SK-N-SH treated with all-trans-retinoic acid at 6 μM for 48 hours (cell line): ENCODE measurements around the gene CHMP2A.

Experiments
- ATAC-seq: fragments of 200-7000 bp; cut with Tn5 transposase; 3 replicates; pipeline ENCODE4 v1.9.1; 2020; ENCODE audit warnings: mild to moderate bottlenecking, moderate library complexity
- BACH2 ChIP-seq: fragments of 250-450 bp; sonication (Bioruptor Pico); IDR thresholded peaks from 2 replicates; pipeline ENCODE4 v1.9.0; 2021; ENCODE audit warnings: mild to moderate bottlenecking, borderline replicate concordance
- ESRRG ChIP-seq: fragments of 250-450 bp; sonication (Bioruptor Pico); IDR thresholded peaks from 2 replicates; pipeline ENCODE4 v1.6.1; 2021; ENCODE audit warnings: mild to moderate bottlenecking
- GLIS3 ChIP-seq: fragments of 250-450 bp; sonication (Bioruptor Pico); IDR thresholded peaks from 2 replicates; pipeline ENCODE4 v1.5.0; 2020; ENCODE audit warnings: mild to moderate bottlenecking, moderate library complexity
- ISL1 ChIP-seq: fragments of 250-450 bp; sonication (Bioruptor Pico); IDR thresholded peaks from 2 replicates; pipeline ENCODE4 v2.1.2; 2022; ENCODE audit warnings: mild to moderate bottlenecking, moderate library complexity
- OSR1 ChIP-seq: fragments of 250-450 bp; sonication (Bioruptor Pico); IDR thresholded peaks from 2 replicates; pipeline ENCODE4 v1.8.0; 2022; ENCODE audit warnings: moderate library complexity, mild to moderate bottlenecking, inconsistent platforms
- PPARA ChIP-seq: fragments of 250-450 bp; sonication (Bioruptor Pico); IDR thresholded peaks from 2 replicates; pipeline ENCODE4 v1.5.0; 2020; ENCODE audit warnings: mild to moderate bottlenecking, borderline replicate concordance
- RARB ChIP-seq: fragments of 250-450 bp; sonication (Bioruptor Pico); IDR thresholded peaks from 2 replicates; pipeline ENCODE4 v1.8.0; 2021; ENCODE audit warnings: mild to moderate bottlenecking, moderate library complexity
- SNAI2 ChIP-seq: fragments of 250-450 bp; sonication (Bioruptor Pico); IDR thresholded peaks from 2 replicates; pipeline ENCODE4 v1.5.0; 2020; ENCODE audit warnings: mild to moderate bottlenecking, moderate library complexity
- TCF4 ChIP-seq: fragments of 250-450 bp; sonication (Bioruptor Pico); IDR thresholded peaks from 2 replicates; pipeline ENCODE4 v1.8.0; 2021; ENCODE audit warnings: mild to moderate bottlenecking, moderate library complexity, borderline replicate concordance
- TOX ChIP-seq: fragments of 250-450 bp; sonication (Bioruptor Pico); IDR thresholded peaks from 2 replicates; pipeline ENCODE4 v1.8.0; 2021; ENCODE audit warnings: mild to moderate bottlenecking, moderate library complexity, borderline replicate concordance
- ZC3H10 ChIP-seq: fragments of 250-450 bp; sonication (Bioruptor Pico); IDR thresholded peaks from 2 replicates; pipeline ENCODE4 v1.5.1; 2021; ENCODE audit warnings: mild to moderate bottlenecking, moderate library complexity
- ZFP3 ChIP-seq: fragments of 250-450 bp; sonication (Bioruptor Pico); IDR thresholded peaks from 2 replicates; pipeline ENCODE4 v1.5.0; 2020; ENCODE audit warnings: mild to moderate bottlenecking, moderate library complexity
- ZFP30 ChIP-seq: fragments of 450-650 bp; formaldehyde crosslinking; IDR thresholded peaks from 2 replicates; pipeline ENCODE4 v1.5.0; 2022; ENCODE audit warnings: mild to moderate bottlenecking, moderate library complexity
- ZNF565 ChIP-seq: fragments of 450-650 bp; formaldehyde crosslinking; conservative IDR thresholded peaks from 2 replicates; pipeline ENCODE4 v1.5.0; 2020; ENCODE audit warnings: low read depth, mild to moderate bottlenecking, moderate library complexity
- ZNF70 ChIP-seq: fragments of 450-650 bp; formaldehyde crosslinking; IDR thresholded peaks from 2 replicates; pipeline ENCODE4 v1.5.0; 2020; ENCODE audit warnings: mild to moderate bottlenecking, moderate library complexity
- ZNF8 ChIP-seq: fragments of 450-650 bp; formaldehyde crosslinking; IDR thresholded peaks from 2 replicates; pipeline ENCODE4 v1.5.0; 2020; ENCODE audit warnings: mild to moderate bottlenecking, moderate library complexity
- TF ChIP-seq, protein P1 (sequence below): fragments of 250-450 bp; sonication (Bioruptor Pico); IDR thresholded peaks from 2 replicates; pipeline ENCODE4 v1.5.1; 2021; ENCODE audit warnings: mild to moderate bottlenecking, moderate library complexity
- TF ChIP-seq, protein P2 (sequence below): fragments of 250-450 bp; sonication (Bioruptor Pico); IDR thresholded peaks from 2 replicates; pipeline ENCODE4 v1.8.0; 2021; ENCODE audit warnings: low read depth, mild to moderate bottlenecking, moderate library complexity, borderline replicate concordance
- TF ChIP-seq, protein P3 (sequence below): fragments of 250-450 bp; sonication (Bioruptor Pico); IDR thresholded peaks from 2 replicates; pipeline ENCODE4 v1.5.0; 2020; ENCODE audit warnings: mild to moderate bottlenecking, moderate library complexity
- TF ChIP-seq, protein P4 (sequence below): fragments of 250-450 bp; sonication (Bioruptor Pico); IDR thresholded peaks from 2 replicates; pipeline ENCODE4 v1.8.0; 2020; ENCODE audit warnings: mild to moderate bottlenecking, moderate library complexity, borderline replicate concordance

The CHMP2A gene

DNA sequence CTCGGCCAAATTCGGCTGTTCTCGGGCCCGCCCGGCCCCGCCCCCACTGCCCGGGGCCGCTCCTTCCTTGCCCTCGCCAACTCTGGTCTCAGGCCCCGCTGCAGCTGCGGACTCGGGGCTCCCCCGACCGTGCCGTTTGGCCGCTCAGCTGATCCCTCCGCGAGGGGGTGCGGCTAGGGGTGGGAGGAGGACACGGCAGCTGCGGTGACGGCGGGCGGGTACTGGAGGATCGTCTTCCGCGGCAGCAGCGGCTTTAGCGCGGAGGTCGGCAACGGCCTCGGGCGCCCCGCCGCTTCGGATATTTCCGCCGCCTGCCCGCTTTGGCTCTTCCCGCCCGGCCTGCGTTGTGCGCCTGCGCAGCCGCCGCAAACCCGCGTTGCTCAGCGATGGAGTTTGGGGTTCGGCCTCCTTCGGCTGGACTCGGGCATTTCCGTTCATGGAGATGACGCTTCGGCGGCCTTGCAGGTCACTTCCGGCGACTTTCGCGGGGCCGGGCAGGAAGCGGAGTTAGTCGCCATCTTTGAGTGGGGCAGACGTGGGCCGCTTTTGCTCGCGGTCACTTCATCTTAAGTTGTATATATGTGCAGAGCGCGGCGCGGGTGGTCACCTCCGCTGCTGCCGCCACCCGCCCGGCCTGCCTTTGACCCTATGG, 3.8 kb upstream of the CHMP2A start:
- TF ChIP-seq OSR1 (CRISPR knock-in tag) (no peak), ZFP3 (CRISPR knock-in tag) (no peak), ISL1 (no peak), GLIS3 (CRISPR knock-in tag) (no peak), BACH2 (CRISPR knock-in tag) (no peak), PPARA (CRISPR knock-in tag) (no peak), TOX (CRISPR knock-in tag) (no peak), ZC3H10 (CRISPR knock-in tag) (no peak), SNAI2 (CRISPR knock-in tag) (no peak), ZNF70 (CRISPR knock-in tag) (no peak), ZNF565 (CRISPR knock-in tag) (no peak), RARB (CRISPR knock-in tag) (no peak), ZFP30 (CRISPR knock-in tag) (no peak), ZNF8 (CRISPR knock-in tag) (no peak), ESRRG (CRISPR knock-in tag) (no peak), TCF4 (CRISPR knock-in tag) (no peak)
- TF ChIP-seq, protein P1, sequence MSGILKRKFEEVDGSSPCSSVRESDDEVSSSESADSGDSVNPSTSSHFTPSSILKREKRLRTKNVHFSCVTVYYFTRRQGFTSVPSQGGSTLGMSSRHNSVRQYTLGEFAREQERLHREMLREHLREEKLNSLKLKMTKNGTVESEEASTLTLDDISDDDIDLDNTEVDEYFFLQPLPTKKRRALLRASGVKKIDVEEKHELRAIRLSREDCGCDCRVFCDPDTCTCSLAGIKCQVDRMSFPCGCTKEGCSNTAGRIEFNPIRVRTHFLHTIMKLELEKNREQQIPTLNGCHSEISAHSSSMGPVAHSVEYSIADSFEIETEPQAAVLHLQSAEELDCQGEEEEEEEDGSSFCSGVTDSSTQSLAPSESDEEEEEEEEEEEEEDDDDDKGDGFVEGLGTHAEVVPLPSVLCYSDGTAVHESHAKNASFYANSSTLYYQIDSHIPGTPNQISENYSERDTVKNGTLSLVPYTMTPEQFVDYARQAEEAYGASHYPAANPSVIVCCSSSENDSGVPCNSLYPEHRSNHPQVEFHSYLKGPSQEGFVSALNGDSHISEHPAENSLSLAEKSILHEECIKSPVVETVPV (CRISPR knock-in tag), result no peak
- TF ChIP-seq, protein P2, sequence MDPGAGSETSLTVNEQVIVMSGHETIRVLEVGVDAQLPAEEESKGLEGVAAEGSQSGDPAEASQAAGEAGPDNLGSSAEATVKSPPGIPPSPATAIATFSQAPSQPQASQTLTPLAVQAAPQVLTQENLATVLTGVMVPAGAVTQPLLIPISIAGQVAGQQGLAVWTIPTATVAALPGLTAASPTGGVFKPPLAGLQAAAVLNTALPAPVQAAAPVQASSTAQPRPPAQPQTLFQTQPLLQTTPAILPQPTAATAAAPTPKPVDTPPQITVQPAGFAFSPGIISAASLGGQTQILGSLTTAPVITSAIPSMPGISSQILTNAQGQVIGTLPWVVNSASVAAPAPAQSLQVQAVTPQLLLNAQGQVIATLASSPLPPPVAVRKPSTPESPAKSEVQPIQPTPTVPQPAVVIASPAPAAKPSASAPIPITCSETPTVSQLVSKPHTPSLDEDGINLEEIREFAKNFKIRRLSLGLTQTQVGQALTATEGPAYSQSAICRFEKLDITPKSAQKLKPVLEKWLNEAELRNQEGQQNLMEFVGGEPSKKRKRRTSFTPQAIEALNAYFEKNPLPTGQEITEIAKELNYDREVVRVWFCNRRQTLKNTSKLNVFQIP (CRISPR knock-in tag), result no peak
- TF ChIP-seq, protein P3, sequence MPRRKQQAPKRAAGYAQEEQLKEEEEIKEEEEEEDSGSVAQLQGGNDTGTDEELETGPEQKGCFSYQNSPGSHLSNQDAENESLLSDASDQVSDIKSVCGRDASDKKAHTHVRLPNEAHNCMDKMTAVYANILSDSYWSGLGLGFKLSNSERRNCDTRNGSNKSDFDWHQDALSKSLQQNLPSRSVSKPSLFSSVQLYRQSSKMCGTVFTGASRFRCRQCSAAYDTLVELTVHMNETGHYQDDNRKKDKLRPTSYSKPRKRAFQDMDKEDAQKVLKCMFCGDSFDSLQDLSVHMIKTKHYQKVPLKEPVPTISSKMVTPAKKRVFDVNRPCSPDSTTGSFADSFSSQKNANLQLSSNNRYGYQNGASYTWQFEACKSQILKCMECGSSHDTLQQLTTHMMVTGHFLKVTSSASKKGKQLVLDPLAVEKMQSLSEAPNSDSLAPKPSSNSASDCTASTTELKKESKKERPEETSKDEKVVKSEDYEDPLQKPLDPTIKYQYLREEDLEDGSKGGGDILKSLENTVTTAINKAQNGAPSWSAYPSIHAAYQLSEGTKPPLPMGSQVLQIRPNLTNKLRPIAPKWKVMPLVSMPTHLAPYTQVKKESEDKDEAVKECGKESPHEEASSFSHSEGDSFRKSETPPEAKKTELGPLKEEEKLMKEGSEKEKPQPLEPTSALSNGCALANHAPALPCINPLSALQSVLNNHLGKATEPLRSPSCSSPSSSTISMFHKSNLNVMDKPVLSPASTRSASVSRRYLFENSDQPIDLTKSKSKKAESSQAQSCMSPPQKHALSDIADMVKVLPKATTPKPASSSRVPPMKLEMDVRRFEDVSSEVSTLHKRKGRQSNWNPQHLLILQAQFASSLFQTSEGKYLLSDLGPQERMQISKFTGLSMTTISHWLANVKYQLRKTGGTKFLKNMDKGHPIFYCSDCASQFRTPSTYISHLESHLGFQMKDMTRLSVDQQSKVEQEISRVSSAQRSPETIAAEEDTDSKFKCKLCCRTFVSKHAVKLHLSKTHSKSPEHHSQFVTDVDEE (CRISPR knock-in tag), result no peak
- TF ChIP-seq, protein P4, sequence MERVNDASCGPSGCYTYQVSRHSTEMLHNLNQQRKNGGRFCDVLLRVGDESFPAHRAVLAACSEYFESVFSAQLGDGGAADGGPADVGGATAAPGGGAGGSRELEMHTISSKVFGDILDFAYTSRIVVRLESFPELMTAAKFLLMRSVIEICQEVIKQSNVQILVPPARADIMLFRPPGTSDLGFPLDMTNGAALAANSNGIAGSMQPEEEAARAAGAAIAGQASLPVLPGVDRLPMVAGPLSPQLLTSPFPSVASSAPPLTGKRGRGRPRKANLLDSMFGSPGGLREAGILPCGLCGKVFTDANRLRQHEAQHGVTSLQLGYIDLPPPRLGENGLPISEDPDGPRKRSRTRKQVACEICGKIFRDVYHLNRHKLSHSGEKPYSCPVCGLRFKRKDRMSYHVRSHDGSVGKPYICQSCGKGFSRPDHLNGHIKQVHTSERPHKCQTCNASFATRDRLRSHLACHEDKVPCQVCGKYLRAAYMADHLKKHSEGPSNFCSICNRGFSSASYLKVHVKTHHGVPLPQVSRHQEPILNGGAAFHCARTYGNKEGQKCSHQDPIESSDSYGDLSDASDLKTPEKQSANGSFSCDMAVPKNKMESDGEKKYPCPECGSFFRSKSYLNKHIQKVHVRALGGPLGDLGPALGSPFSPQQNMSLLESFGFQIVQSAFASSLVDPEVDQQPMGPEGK (CRISPR knock-in tag), result no peak
- peak; percentile 72 for ATAC-seq

DNA sequence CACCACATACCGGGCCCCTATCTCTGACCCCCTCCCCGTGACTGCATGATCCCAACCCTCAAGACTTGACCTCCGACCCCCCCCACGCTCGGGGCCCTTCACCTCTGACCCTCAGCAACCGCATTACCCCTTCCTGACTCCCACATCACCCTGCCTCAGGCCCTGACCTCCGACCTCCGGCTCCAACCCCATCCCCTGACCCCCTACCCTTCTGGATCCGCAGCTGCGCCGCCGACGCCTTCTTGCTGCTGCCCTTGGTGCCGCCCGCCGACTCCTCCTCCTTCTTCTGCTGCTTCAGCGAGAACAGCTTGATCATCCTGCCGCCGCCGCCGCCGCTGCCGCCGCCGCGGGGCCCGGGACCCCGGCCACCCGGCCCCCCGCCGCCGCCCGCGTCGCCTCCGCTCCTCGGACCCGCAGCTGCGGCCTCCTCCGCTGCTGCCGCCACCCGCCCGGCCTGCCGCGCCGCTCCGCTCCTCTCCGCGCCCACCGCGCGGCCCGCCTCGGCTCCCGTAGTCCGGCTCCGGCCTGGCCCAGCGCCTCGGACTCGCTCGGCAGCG, 3.2 kb upstream of the CHMP2A start, which contains the start of gene UBE2M:
Gene UBE2M (minus strand): TSS at position 546 of the 557 bp plus-strand sequence. CDS start 230 bp downstream, at position 316.
- ATAC-seq, result no peak
- TF ChIP-seq, protein P3 (CRISPR knock-in tag), result no peak
- TF ChIP-seq ZNF565 (CRISPR knock-in tag), result no peak
